ENCODE measurements around the gene SFTPB. TPM values are rescaled to one million over a fixed set of nuclear protein-coding genes. Genes with fewer than 3 reads are reported as not detected.

Gene SFTPB
- total RNA-seq, 6 experiments from 2014 or later: 0.06 to 1.1 (median 0.79) TPM; not detected in 2

- no peak for DNase-seq
- WGBS (ENCODE audit: insufficient coverage, low coverage, low lambda C conversion rate, missing lambda C conversion rate): 96% methylated on average over 2 of the region's 2 CpGs
- Histone ChIP-seq H3K27me3 (no peaks in the 10 kb centered on the region), H3K9me3 (no peaks in the 10 kb centered on the region), H3K4me1 (peaks cover 0 to 4% (median 0%) of the 10 kb centered on the region in 4 donors), H3K4me3 (no peak overlapping the region), H3K36me3 (peaks cover 5 to 97% (median 45%) of the 10 kb centered on the region in 4 donors), H3K27ac (no peak overlapping the region)
- intact Hi-C loops (cut with DNase I): no loop called here
- no peak for ATAC-seq
- no peak for TF ChIP-seq CTCF (IDR thresholded peaks at IDR 0.05)
- no peak for TF ChIP-seq POLR2A (IDR thresholded peaks at IDR 0.05)
Measured at GRCh38 chr2:85646166-85646565, 21.8 kb downstream of the SFTPB start.

DNA sequence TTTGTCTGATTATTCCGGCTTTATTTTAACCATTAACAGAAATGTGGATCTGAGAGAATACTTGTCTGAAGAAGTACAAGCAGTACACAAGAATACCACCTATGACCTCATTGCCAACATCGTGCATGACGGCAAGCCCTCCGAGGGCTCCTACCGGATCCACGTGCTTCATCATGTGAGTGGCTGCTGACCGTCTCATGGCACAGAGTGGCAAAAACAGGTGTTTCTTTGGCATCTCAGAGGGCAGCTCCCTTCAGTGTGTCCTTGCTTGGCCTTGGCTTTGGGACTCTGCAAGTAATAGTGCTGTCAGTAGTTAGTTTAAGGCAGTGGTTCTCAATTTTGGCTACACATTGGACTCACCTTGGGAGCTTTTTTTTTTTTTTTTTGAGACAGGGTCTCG is 23.1 kb downstream of the SFTPB start:
- no peak overlapping the region for H3K27ac ChIP-seq
- TF ChIP-seq POLR2A (IDR thresholded peaks at IDR 0.05): no peak
- no peak for TF ChIP-seq CTCF (IDR thresholded peaks at IDR 0.05)
- H3K36me3 ChIP-seq: peaks cover 10 to 99% (median 51%) of the 10 kb centered on the region in 4 donors

DNA sequence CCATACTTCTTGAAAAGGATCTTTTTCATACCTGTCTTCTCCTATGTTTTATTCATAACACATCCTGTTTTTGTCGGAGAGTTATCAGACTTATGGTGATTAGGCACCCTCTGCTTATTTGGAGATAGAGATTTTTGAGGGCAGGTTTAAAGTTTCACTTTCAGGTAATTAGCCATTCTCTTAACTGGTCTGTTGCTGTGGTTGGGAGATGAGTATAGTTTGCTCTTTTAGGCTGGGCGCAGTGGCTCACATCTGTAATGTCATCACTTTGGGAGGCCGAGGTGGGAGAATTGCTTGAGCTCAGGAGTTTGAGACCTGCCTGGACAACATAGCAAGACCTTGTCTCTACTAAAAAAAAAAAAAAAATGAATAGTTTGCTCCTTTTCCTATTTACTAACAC is 25.3 kb downstream of the SFTPB start:
- Histone ChIP-seq H3K9me3 (no peaks in the 10 kb centered on the region), H3K4me3 (no peak overlapping the region), H3K27ac (no peak overlapping the region), H3K27me3 (no peaks in the 10 kb centered on the region), H3K4me1 (no peaks in the 10 kb centered on the region), H3K36me3 (peaks cover 10 to 98% (median 46%) of the 10 kb centered on the region in 4 donors)
- DNase-seq: no peak
- ATAC-seq: no peak
- WGBS (ENCODE audit: insufficient coverage, low coverage, low lambda C conversion rate, missing lambda C conversion rate): 80% methylated on average over 3 of the region's 3 CpGs
- intact Hi-C loops (cut with DNase I): no loop called here
- TF ChIP-seq CTCF (IDR thresholded peaks at IDR 0.05): no peak
- no peak for TF ChIP-seq POLR2A (IDR thresholded peaks at IDR 0.05)

More for the DNA sequence above, 23.1 kb downstream of the SFTPB start:
- no peaks in the 10 kb centered on the region for H3K9me3 ChIP-seq
- no peak for DNase-seq
- no peak for ATAC-seq
- no peak overlapping the region for H3K4me3 ChIP-seq
- WGBS (ENCODE audit: insufficient coverage, low coverage, low lambda C conversion rate, missing lambda C conversion rate): 100% methylated on average over 1 of the region's 8 CpGs
- H3K4me1 ChIP-seq: no peaks in the 10 kb centered on the region
- intact Hi-C loops (cut with DNase I): no loop called here
- no peaks in the 10 kb centered on the region for H3K27me3 ChIP-seq

- H3K4me3 ChIP-seq: no peak overlapping the region
- no peak for ATAC-seq
- no peaks in the 10 kb centered on the region for H3K4me1 ChIP-seq
- H3K36me3 ChIP-seq: peaks cover 0 to 90% (median 39%) of the 10 kb centered on the region in 4 donors
- H3K27ac ChIP-seq: no peak overlapping the region
- TF ChIP-seq POLR2A (IDR thresholded peaks at IDR 0.05): no peak
- no peak for TF ChIP-seq CTCF (IDR thresholded peaks at IDR 0.05)
- no peaks in the 10 kb centered on the region for H3K9me3 ChIP-seq
- no peak for DNase-seq
- WGBS (ENCODE audit: insufficient coverage, low coverage, low lambda C conversion rate, missing lambda C conversion rate): 58% methylated on average over 4 of the region's 4 CpGs
- intact Hi-C loops (cut with DNase I): loop anchor here in 1 of 2 donors (10.0 kb wide), 1 partner anchor 179 kb away; no protein-coding TSS in a partner anchor
- H3K27me3 ChIP-seq: no peaks in the 10 kb centered on the region
Measured at GRCh38 chr2:85635636-85636035, 32.4 kb downstream of the SFTPB start.

GRCh38 chr2:85635011-85635410 is 33.0 kb downstream of the SFTPB start:
- no peak for ATAC-seq
- intact Hi-C loops (cut with DNase I): loop anchor here in 1 of 2 donors (10.0 kb wide), 1 partner anchor 180 kb away; no protein-coding TSS in a partner anchor
- Histone ChIP-seq H3K27ac (no peak overlapping the region), H3K27me3 (no peaks in the 10 kb centered on the region), H3K9me3 (no peaks in the 10 kb centered on the region), H3K4me1 (no peaks in the 10 kb centered on the region), H3K4me3 (no peak overlapping the region), H3K36me3 (peaks cover 0 to 90% (median 39%) of the 10 kb centered on the region in 4 donors)
- WGBS (ENCODE audit: insufficient coverage, low coverage, low lambda C conversion rate, missing lambda C conversion rate): 83% methylated on average over 8 of the region's 8 CpGs
- TF ChIP-seq CTCF (IDR thresholded peaks at IDR 0.05) (no peak), POLR2A (IDR thresholded peaks at IDR 0.05) (no peak)
- no peak for DNase-seq
